HepG2 (cell line): ENCODE measurements around the gene NEURL4. TPM values are rescaled to one million over a fixed set of nuclear protein-coding genes. Genes with fewer than 3 reads are reported as not detected.
A peak's percentile ranks its signal among the peaks of the same experiment; 100 is the strongest.

Experiments used
- ATF7-NPFF ChIP-seq: sonication (generic); formaldehyde crosslinking; IDR thresholded peaks from 2 replicates; pipeline ENCODE4 v1.8.1; 2023; ENCODE audit warnings: mild to moderate bottlenecking, low read depth, missing genetic modification reagents, moderate library complexity
- KMT2B ChIP-seq: IDR thresholded peaks from 2 replicates; pipeline ENCODE4 v1.6.1; 2016; ENCODE audit warnings: missing genetic modification reagents, missing compliant biosample characterization
- MEIS2 ChIP-seq: sonication (generic); formaldehyde crosslinking; IDR thresholded peaks from 2 replicates; pipeline ENCODE4 v1.9.0; 2021; ENCODE audit warnings: mild to moderate bottlenecking, missing genetic modification reagents
- RBAK ChIP-seq: sonication (generic); formaldehyde crosslinking; IDR thresholded peaks from 2 replicates; pipeline ENCODE4 v1.5.1; 2020; ENCODE audit warnings: mild to moderate bottlenecking, missing genetic modification reagents
- STAG1 ChIP-seq: sonication (generic); formaldehyde crosslinking; IDR thresholded peaks from 2 replicates; pipeline ENCODE4 v1.4.0; 2020; ENCODE audit warnings: missing genetic modification reagents
- ZNF550 ChIP-seq: sonication (generic); formaldehyde crosslinking; IDR thresholded peaks from 2 replicates; pipeline ENCODE4 v1.4.0; 2020; ENCODE audit warnings: mild to moderate bottlenecking, missing genetic modification reagents, borderline replicate concordance
- ZNF766 ChIP-seq: sonication (generic); formaldehyde crosslinking; IDR thresholded peaks from 2 replicates; pipeline ENCODE4 v1.5.0; 2020; ENCODE audit warnings: missing genetic modification reagents, borderline replicate concordance
- polyA plus RNA-seq, 8 experiments: library from polyadenylated mRNA; depleted of rRNA in 3 of 8; stranded (reverse) in 7 of 8; unstranded in 1 of 8; fragments of >200 nt; fragmentation: Illumina TruSeq in 4 of 8; extraction: Trizol in 4 of 8; gene quantifications; 2 replicates each; pipeline versions ENCODE4 v1.2.1 to v1.2.3, GENCODE V29; 2011 to 2016; ENCODE audit warnings: low read depth in 4 of 8, missing spikeins in 1 of 8, mixed read lengths in 1 of 8; ENCODE audit not compliant: insufficient read depth in 1 of 8
- total RNA-seq, 5 experiments: library from RNA; depleted of rRNA; stranded (reverse); fragments of >200 nt; fragmentation: Illumina TruSeq; extraction: Trizol; gene quantifications; 2 replicates each; pipeline ENCODE4 v1.2.3, GENCODE V29; 2016; ENCODE audit warnings: low read depth in 1 of 5
- TF ChIP-seq, protein P1 (sequence below), 2 experiments: IDR thresholded peaks; 2 replicates each; pipeline ENCODE4 v1.6.1; 2011 to 2012; ENCODE audit warnings: low read length in 2 of 2, borderline replicate concordance in 1 of 2, low read depth in 1 of 2, mild to moderate bottlenecking in 1 of 2, moderate library complexity in 1 of 2
- TF ChIP-seq, protein P2 (sequence below): sonication (generic); formaldehyde crosslinking; IDR thresholded peaks from 2 replicates; pipeline ENCODE4 v1.4.0; 2020; ENCODE audit warnings: mild to moderate bottlenecking, missing genetic modification reagents
- TF ChIP-seq, protein P3 (sequence below): sonication (generic); formaldehyde crosslinking; IDR thresholded peaks from 2 replicates; pipeline ENCODE4 v1.4.0; 2020; ENCODE audit warnings: mild to moderate bottlenecking, missing genetic modification reagents
- TF ChIP-seq, protein P4 (sequence below): sonication (generic); formaldehyde crosslinking; IDR thresholded peaks from 2 replicates; pipeline ENCODE4 v1.9.0; 2021; ENCODE audit warnings: mild to moderate bottlenecking, missing genetic modification reagents

Gene NEURL4
- total and polyA plus RNA-seq, 2 of the 13 experiments (the other 11 are each of a cell fraction or from before 2014, with no cell fraction given), result 14.8 to 15.7 TPM

DNA sequence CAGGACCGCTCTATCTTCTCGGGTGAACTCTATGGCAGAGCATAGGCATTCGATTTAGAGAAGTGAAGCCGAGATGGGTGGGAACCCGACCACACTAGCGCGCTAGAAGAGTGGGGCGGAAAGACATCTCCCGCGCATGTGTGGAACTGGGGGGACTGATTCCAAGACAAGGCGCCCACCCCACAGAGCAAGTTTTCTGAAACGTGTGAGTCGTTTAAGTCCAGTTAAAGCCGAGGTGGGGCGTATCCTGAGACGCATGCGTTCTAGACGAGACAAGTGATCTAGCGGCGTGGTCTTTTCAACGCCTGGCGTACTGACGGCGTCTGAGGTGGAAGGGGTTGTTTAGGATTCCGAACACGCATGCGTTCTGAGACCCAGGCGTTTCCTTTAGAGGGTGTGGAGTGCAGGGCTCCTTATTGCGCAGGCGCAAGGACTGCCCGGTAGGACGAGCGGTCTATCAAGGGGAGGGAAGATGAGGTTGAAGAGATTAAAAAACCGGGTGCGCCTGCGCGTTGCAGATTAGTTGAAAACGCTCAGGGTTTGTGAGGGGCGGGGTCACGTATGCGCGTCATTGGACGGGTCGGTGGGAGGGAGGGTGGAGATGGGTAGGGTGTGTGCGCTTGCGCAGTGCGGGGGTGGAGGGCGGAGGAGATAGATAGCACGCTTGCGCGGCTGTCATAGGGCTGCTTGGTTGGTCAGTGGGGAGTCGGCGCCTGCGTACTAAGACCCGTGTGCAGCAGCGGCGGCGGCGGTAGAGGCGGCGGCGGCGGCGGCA is 22.0 kb downstream of the NEURL4 start, which contains the start of gene EIF5A (continued):
- TF ChIP-seq, protein P1, sequence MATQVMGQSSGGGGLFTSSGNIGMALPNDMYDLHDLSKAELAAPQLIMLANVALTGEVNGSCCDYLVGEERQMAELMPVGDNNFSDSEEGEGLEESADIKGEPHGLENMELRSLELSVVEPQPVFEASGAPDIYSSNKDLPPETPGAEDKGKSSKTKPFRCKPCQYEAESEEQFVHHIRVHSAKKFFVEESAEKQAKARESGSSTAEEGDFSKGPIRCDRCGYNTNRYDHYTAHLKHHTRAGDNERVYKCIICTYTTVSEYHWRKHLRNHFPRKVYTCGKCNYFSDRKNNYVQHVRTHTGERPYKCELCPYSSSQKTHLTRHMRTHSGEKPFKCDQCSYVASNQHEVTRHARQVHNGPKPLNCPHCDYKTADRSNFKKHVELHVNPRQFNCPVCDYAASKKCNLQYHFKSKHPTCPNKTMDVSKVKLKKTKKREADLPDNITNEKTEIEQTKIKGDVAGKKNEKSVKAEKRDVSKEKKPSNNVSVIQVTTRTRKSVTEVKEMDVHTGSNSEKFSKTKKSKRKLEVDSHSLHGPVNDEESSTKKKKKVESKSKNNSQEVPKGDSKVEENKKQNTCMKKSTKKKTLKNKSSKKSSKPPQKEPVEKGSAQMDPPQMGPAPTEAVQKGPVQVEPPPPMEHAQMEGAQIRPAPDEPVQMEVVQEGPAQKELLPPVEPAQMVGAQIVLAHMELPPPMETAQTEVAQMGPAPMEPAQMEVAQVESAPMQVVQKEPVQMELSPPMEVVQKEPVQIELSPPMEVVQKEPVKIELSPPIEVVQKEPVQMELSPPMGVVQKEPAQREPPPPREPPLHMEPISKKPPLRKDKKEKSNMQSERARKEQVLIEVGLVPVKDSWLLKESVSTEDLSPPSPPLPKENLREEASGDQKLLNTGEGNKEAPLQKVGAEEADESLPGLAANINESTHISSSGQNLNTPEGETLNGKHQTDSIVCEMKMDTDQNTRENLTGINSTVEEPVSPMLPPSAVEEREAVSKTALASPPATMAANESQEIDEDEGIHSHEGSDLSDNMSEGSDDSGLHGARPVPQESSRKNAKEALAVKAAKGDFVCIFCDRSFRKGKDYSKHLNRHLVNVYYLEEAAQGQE (IDR thresholded peaks at IDR 0.05; ENCODE audit: borderline replicate concordance in 1 of 2, low read depth in 1 of 2, low read length in 2 of 2), result 0 out of 4 replicates have a peak, but pooled peaks of 1 of the 2 experiments have one; percentile 47
- TF ChIP-seq ATF7-NPFF (CRISPR knock-in tag) (no peak; the same call in 1 of the 2 replicates), MEIS2 (CRISPR knock-in tag) (no peak), ZNF550 (CRISPR knock-in tag) (no peak), ZNF766 (CRISPR knock-in tag) (no peak), RBAK (no peak), KMT2B (CRISPR knock-in tag) (no peak), STAG1 (CRISPR knock-in tag) (no peak)
- TF ChIP-seq, protein P2, sequence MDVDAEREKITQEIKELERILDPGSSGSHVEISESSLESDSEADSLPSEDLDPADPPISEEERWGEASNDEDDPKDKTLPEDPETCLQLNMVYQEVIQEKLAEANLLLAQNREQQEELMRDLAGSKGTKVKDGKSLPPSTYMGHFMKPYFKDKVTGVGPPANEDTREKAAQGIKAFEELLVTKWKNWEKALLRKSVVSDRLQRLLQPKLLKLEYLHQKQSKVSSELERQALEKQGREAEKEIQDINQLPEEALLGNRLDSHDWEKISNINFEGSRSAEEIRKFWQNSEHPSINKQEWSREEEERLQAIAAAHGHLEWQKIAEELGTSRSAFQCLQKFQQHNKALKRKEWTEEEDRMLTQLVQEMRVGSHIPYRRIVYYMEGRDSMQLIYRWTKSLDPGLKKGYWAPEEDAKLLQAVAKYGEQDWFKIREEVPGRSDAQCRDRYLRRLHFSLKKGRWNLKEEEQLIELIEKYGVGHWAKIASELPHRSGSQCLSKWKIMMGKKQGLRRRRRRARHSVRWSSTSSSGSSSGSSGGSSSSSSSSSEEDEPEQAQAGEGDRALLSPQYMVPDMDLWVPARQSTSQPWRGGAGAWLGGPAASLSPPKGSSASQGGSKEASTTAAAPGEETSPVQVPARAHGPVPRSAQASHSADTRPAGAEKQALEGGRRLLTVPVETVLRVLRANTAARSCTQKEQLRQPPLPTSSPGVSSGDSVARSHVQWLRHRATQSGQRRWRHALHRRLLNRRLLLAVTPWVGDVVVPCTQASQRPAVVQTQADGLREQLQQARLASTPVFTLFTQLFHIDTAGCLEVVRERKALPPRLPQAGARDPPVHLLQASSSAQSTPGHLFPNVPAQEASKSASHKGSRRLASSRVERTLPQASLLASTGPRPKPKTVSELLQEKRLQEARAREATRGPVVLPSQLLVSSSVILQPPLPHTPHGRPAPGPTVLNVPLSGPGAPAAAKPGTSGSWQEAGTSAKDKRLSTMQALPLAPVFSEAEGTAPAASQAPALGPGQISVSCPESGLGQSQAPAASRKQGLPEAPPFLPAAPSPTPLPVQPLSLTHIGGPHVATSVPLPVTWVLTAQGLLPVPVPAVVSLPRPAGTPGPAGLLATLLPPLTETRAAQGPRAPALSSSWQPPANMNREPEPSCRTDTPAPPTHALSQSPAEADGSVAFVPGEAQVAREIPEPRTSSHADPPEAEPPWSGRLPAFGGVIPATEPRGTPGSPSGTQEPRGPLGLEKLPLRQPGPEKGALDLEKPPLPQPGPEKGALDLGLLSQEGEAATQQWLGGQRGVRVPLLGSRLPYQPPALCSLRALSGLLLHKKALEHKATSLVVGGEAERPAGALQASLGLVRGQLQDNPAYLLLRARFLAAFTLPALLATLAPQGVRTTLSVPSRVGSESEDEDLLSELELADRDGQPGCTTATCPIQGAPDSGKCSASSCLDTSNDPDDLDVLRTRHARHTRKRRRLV (CRISPR knock-in tag), result 0 out of 2 replicates have a peak, but pooled peaks have one; percentile 22
- TF ChIP-seq, protein P3, sequence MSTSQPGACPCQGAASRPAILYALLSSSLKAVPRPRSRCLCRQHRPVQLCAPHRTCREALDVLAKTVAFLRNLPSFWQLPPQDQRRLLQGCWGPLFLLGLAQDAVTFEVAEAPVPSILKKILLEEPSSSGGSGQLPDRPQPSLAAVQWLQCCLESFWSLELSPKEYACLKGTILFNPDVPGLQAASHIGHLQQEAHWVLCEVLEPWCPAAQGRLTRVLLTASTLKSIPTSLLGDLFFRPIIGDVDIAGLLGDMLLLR (CRISPR knock-in tag), result no peak; the same call in 1 of the 2 replicates
- TF ChIP-seq, protein P4, sequence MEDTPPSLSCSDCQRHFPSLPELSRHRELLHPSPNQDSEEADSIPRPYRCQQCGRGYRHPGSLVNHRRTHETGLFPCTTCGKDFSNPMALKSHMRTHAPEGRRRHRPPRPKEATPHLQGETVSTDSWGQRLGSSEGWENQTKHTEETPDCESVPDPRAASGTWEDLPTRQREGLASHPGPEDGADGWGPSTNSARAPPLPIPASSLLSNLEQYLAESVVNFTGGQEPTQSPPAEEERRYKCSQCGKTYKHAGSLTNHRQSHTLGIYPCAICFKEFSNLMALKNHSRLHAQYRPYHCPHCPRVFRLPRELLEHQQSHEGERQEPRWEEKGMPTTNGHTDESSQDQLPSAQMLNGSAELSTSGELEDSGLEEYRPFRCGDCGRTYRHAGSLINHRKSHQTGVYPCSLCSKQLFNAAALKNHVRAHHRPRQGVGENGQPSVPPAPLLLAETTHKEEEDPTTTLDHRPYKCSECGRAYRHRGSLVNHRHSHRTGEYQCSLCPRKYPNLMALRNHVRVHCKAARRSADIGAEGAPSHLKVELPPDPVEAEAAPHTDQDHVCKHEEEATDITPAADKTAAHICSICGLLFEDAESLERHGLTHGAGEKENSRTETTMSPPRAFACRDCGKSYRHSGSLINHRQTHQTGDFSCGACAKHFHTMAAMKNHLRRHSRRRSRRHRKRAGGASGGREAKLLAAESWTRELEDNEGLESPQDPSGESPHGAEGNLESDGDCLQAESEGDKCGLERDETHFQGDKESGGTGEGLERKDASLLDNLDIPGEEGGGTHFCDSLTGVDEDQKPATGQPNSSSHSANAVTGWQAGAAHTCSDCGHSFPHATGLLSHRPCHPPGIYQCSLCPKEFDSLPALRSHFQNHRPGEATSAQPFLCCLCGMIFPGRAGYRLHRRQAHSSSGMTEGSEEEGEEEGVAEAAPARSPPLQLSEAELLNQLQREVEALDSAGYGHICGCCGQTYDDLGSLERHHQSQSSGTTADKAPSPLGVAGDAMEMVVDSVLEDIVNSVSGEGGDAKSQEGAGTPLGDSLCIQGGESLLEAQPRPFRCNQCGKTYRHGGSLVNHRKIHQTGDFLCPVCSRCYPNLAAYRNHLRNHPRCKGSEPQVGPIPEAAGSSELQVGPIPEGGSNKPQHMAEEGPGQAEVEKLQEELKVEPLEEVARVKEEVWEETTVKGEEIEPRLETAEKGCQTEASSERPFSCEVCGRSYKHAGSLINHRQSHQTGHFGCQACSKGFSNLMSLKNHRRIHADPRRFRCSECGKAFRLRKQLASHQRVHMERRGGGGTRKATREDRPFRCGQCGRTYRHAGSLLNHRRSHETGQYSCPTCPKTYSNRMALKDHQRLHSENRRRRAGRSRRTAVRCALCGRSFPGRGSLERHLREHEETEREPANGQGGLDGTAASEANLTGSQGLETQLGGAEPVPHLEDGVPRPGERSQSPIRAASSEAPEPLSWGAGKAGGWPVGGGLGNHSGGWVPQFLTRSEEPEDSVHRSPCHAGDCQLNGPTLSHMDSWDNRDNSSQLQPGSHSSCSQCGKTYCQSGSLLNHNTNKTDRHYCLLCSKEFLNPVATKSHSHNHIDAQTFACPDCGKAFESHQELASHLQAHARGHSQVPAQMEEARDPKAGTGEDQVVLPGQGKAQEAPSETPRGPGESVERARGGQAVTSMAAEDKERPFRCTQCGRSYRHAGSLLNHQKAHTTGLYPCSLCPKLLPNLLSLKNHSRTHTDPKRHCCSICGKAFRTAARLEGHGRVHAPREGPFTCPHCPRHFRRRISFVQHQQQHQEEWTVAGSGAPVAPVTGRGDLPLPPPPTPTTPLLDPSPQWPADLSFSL (CRISPR knock-in tag), result no peak
